ENCODE data around the gene SELENON. TPM values are rescaled to one million over a fixed set of nuclear protein-coding genes. Genes with fewer than 3 reads are reported as not detected.

SELENON gene
- total and polyA plus RNA-seq, 9 of the 15 experiments (the other 6 are each of a cell fraction or from before 2014, with no cell fraction given), result 0.43 to 26.7 (median 7.0) TPM

DNA sequence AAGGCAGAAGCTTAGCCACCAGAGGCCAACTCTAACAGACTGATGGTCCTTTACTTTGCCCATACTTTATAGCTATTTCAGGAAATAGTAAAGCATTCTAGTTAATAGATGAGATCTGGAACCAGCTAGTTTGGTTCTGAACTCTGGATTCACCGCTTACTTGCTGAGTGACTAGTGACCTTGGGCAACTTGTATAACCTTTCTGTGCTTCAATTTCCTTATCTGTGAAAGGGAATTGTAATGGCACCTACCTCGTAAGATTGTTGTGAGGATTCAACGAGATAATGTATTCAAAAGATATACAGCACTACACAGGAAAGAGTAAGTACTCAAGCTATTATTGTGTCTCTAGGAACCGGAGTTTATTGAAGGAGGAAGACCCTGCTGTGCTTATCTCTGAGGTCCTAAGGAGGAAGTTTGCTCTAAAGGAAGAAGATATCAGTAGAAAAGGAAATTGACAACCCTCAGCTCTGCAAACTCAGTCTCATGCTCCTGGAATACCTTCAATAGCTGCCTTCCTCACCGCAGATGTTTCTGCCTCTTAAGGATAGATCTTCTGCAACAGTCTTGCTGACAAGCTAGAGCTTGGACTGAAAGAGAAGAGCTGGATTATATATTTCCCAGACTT is 31.7 kb downstream of the SELENON start (continued):
- TF ChIP-seq, protein P1, sequence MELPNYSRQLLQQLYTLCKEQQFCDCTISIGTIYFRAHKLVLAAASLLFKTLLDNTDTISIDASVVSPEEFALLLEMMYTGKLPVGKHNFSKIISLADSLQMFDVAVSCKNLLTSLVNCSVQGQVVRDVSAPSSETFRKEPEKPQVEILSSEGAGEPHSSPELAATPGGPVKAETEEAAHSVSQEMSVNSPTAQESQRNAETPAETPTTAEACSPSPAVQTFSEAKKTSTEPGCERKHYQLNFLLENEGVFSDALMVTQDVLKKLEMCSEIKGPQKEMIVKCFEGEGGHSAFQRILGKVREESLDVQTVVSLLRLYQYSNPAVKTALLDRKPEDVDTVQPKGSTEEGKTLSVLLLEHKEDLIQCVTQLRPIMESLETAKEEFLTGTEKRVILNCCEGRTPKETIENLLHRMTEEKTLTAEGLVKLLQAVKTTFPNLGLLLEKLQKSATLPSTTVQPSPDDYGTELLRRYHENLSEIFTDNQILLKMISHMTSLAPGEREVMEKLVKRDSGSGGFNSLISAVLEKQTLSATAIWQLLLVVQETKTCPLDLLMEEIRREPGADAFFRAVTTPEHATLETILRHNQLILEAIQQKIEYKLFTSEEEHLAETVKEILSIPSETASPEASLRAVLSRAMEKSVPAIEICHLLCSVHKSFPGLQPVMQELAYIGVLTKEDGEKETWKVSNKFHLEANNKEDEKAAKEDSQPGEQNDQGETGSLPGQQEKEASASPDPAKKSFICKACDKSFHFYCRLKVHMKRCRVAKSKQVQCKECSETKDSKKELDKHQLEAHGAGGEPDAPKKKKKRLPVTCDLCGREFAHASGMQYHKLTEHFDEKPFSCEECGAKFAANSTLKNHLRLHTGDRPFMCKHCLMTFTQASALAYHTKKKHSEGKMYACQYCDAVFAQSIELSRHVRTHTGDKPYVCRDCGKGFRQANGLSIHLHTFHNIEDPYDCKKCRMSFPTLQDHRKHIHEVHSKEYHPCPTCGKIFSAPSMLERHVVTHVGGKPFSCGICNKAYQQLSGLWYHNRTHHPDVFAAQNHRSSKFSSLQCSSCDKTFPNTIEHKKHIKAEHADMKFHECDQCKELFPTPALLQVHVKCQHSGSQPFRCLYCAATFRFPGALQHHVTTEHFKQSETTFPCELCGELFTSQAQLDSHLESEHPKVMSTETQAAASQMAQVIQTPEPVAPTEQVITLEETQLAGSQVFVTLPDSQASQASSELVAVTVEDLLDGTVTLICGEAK (IDR thresholded peaks at IDR 0.05), result no peak
- TF ChIP-seq, protein P1 (CRISPR knock-in tag; IDR thresholded peaks at IDR 0.05), result no peak
- TF ChIP-seq BMI1 (IDR thresholded peaks at IDR 0.05; ENCODE audit: low read length) (no peak), MYC (IDR thresholded peaks at IDR 0.05; ENCODE audit: low read depth, low read length) (0 out of 2 replicates have a peak, but pooled peaks have one; percentile 11), MYC (CRISPR knock-in tag; IDR thresholded peaks at IDR 0.05; ENCODE audit: borderline replicate concordance, low read depth) (no peak), ZFX (CRISPR knock-in tag; IDR thresholded peaks at IDR 0.05) (no peak), SRF (CRISPR knock-in tag; IDR thresholded peaks at IDR 0.05) (no peak), PRMT5 (CRISPR knock-in tag; IDR thresholded peaks at IDR 0.05) (no peak)
- TF ChIP-seq, protein P2, sequence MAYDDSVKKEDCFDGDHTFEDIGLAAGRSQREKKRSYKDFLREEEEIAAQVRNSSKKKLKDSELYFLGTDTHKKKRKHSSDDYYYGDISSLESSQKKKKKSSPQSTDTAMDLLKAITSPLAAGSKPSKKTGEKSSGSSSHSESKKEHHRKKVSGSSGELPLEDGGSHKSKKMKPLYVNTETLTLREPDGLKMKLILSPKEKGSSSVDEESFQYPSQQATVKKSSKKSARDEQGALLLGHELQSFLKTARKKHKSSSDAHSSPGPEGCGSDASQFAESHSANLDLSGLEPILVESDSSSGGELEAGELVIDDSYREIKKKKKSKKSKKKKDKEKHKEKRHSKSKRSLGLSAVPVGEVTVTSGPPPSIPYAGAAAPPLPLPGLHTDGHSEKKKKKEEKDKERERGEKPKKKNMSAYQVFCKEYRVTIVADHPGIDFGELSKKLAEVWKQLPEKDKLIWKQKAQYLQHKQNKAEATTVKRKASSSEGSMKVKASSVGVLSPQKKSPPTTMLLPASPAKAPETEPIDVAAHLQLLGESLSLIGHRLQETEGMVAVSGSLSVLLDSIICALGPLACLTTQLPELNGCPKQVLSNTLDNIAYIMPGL (CRISPR knock-in tag; IDR thresholded peaks at IDR 0.05), result no peak
- TF ChIP-seq, protein P3, sequence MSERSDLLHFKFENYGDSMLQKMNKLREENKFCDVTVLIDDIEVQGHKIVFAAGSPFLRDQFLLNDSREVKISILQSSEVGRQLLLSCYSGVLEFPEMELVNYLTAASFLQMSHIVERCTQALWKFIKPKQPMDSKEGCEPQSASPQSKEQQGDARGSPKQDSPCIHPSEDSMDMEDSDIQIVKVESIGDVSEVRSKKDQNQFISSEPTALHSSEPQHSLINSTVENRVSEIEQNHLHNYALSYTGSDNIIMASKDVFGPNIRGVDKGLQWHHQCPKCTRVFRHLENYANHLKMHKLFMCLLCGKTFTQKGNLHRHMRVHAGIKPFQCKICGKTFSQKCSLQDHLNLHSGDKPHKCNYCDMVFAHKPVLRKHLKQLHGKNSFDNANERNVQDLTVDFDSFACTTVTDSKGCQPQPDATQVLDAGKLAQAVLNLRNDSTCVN (CRISPR knock-in tag; IDR thresholded peaks at IDR 0.05), result no peak
- TF ChIP-seq, protein P4, sequence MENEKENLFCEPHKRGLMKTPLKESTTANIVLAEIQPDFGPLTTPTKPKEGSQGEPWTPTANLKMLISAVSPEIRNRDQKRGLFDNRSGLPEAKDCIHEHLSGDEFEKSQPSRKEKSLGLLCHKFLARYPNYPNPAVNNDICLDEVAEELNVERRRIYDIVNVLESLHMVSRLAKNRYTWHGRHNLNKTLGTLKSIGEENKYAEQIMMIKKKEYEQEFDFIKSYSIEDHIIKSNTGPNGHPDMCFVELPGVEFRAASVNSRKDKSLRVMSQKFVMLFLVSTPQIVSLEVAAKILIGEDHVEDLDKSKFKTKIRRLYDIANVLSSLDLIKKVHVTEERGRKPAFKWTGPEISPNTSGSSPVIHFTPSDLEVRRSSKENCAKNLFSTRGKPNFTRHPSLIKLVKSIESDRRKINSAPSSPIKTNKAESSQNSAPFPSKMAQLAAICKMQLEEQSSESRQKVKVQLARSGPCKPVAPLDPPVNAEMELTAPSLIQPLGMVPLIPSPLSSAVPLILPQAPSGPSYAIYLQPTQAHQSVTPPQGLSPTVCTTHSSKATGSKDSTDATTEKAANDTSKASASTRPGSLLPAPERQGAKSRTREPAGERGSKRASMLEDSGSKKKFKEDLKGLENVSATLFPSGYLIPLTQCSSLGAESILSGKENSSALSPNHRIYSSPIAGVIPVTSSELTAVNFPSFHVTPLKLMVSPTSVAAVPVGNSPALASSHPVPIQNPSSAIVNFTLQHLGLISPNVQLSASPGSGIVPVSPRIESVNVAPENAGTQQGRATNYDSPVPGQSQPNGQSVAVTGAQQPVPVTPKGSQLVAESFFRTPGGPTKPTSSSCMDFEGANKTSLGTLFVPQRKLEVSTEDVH (IDR thresholded peaks at IDR 0.05; ENCODE audit: low read depth, partially characterized antibody), result no peak

All from K562 (cell line).